Epithelial cell of proximal tubule (primary cell): ENCODE measurements around the gene BORCS6. TPM values are rescaled to one million over a fixed set of nuclear protein-coding genes. Genes with fewer than 3 reads are reported as not detected.

Source experiments
- DNase-seq: peaks from one replicate; pipeline ENCODE4 v3.0.0-alpha.2; 2011; ENCODE audit warnings: low read depth
- H3K4me3 ChIP-seq: 2 replicates; pipeline ENCODE4 v1.5.1; 2011; ENCODE audit warnings: low read depth, mild to moderate bottlenecking, low read length
- CTCF ChIP-seq: conservative IDR thresholded peaks from 2 replicates; pipeline ENCODE4 v1.5.1; 2012; ENCODE audit warnings: low read depth, mild to moderate bottlenecking, low read length
- total RNA-seq: library from RNA; depleted of rRNA; stranded (reverse); fragments of >200 nt; gene quantifications from 2 replicates; pipeline ENCODE4 v1.2.3, GENCODE V29; 2015

The BORCS6 gene
- total RNA-seq, 1 donor from 2014 or later, result 9.5 TPM

GRCh38 chr17:8187517-8188262 is 2.3 kb downstream of the BORCS6 start:
- H3K4me3 ChIP-seq, result peak overlapping the region; percentile 96
- no peak for TF ChIP-seq CTCF
- DNase-seq, result peak; percentile 92

- DNase-seq, result no peak
- peak overlapping the region; percentile 96 for H3K4me3 ChIP-seq
- peak; percentile 48 for TF ChIP-seq CTCF
These were observed 3.0 kb downstream of the BORCS6 start for GRCh38 chr17:8186787-8187516.

GRCh38 chr17:8186446-8186786 is 3.6 kb downstream of the BORCS6 start:
- DNase-seq, result no peak
- TF ChIP-seq CTCF, result no peak
- H3K4me3 ChIP-seq, result peak overlapping the region; percentile 96

- TF ChIP-seq CTCF, result no peak
- DNase-seq, result no peak
- H3K4me3 ChIP-seq, result peak overlapping the region; percentile 96
These were observed 4.2 kb downstream of the BORCS6 start for GRCh38 chr17:8185582-8186445.

- peak overlapping the region; percentile 77 for H3K4me3 ChIP-seq
- no peak for DNase-seq
- TF ChIP-seq CTCF, result no peak
These were observed 12.8 kb downstream of the BORCS6 start for GRCh38 chr17:8176998-8177731.

GRCh38 chr17:8176197-8176940 is 13.6 kb downstream of the BORCS6 start, which contains the start of gene TMEM107:
Gene TMEM107, minus strand, starts transcription at chr17:8176380. Its CDS starts 94 bp downstream, at chr17:8176286.
- no peak for DNase-seq
- peak within 1 kb of the TSS; percentile 77 for H3K4me3 ChIP-seq
- no peak for TF ChIP-seq CTCF
